IPS-NIHi11 (cell line): ENCODE results near the gene ZSCAN29.
A peak's percentile ranks its signal among the peaks of the same experiment; 100 is the strongest.

ENCODE experiments used
- DNase-seq: peaks from one replicate; pipeline ENCODE4 v3.0.0; 2012; ENCODE audit warnings: mixed read lengths, low spot score

Gene ZSCAN29

GRCh38 chr15:43347114-43347513 lies 23.7 kb downstream of the ZSCAN29 start:
- DNase-seq, result no peak

- DNase-seq, result no peak
These were observed 24.5 kb downstream of the ZSCAN29 start for GRCh38 chr15:43346305-43346704.

GRCh38 chr15:43330780-43331087 lies 40.1 kb downstream of the ZSCAN29 start:
- DNase-seq, result no peak

GRCh38 chr15:43329960-43330779 lies 40.7 kb downstream of the ZSCAN29 start, which contains the start of gene LCMT2:
Gene LCMT2 (minus strand): TSS chr15:43330573. CDS start chr15:43330489, 84 bp downstream.
- peak; percentile 93 for DNase-seq

GRCh38 chr15:43329217-43329959 lies 41.5 kb downstream of the ZSCAN29 start:
- DNase-seq, result no peak

- DNase-seq, result no peak
These were observed 45.7 kb downstream of the ZSCAN29 start for GRCh38 chr15:43325039-43325684.

GRCh38 chr15:43318990-43319771 lies 51.7 kb downstream of the ZSCAN29 start:
- DNase-seq, result no peak

- peak; percentile 33 for DNase-seq
These were observed 53.2 kb downstream of the ZSCAN29 start for GRCh38 chr15:43317566-43318184.

- DNase-seq, result no peak
These were observed 53.9 kb downstream of the ZSCAN29 start for GRCh38 chr15:43316971-43317346.

- DNase-seq, result no peak
These were observed 54.5 kb downstream of the ZSCAN29 start for GRCh38 chr15:43316016-43316970.

- no peak for DNase-seq
These were observed 56.7 kb downstream of the ZSCAN29 start for GRCh38 chr15:43314171-43314570.

- DNase-seq, result no peak
These were observed 58.5 kb downstream of the ZSCAN29 start for GRCh38 chr15:43312378-43312777.
